ENCODE measurements around the gene SMARCB1.
A peak's percentile ranks its signal among the peaks of the same experiment; 100 is the strongest.

Gene SMARCB1

GRCh38 chr22:23786752-23787599 lies at the start of gene SMARCB1:
TSS of gene SMARCB1 (plus strand) at chr22:23786966. CDS start at chr22:23787170, 204 bp downstream.
- peak; percentile 87 for DNase-seq (ENCODE audit: low read depth)

GRCh38 chr22:23737696-23738095 lies 49.1 kb upstream of the SMARCB1 start:
- no peak for DNase-seq (ENCODE audit: low read depth)

GRCh38 chr22:23742505-23743264 lies 44.1 kb upstream of the SMARCB1 start:
- DNase-seq (ENCODE audit: low read depth): no peak

GRCh38 chr22:23743303-23743705 lies 43.5 kb upstream of the SMARCB1 start:
- no peak for DNase-seq (ENCODE audit: low read depth)

- DNase-seq (ENCODE audit: low read depth): no peak
Measured at GRCh38 chr22:23744001-23744400, 42.8 kb upstream of the SMARCB1 start.

GRCh38 chr22:23744485-23744884 lies 42.3 kb upstream of the SMARCB1 start:
- no peak for DNase-seq (ENCODE audit: low read depth)

GRCh38 chr22:23745791-23746190 lies 41.0 kb upstream of the SMARCB1 start:
- DNase-seq (ENCODE audit: low read depth): no peak

GRCh38 chr22:23749841-23750301 lies 36.9 kb upstream of the SMARCB1 start:
- DNase-seq (ENCODE audit: low read depth): peak; percentile 34

- no peak for DNase-seq (ENCODE audit: low read depth)
Measured at GRCh38 chr22:23750367-23750713, 36.4 kb upstream of the SMARCB1 start.

- peak; percentile 77 for DNase-seq (ENCODE audit: low read depth)
Measured at GRCh38 chr22:23750714-23751440, 35.9 kb upstream of the SMARCB1 start, which contains the start of gene ZNF70. TSS of gene ZNF70 (minus strand) at chr22:23751112. CDS start at chr22:23745140, 5,972 bp downstream.

GRCh38 chr22:23751441-23751996 lies 35.2 kb upstream of the SMARCB1 start:
- DNase-seq (ENCODE audit: low read depth): no peak

GRCh38 chr22:23752090-23752691 lies 34.6 kb upstream of the SMARCB1 start:
- no peak for DNase-seq (ENCODE audit: low read depth)

GRCh38 chr22:23752750-23753149 lies 34.0 kb upstream of the SMARCB1 start:
- no peak for DNase-seq (ENCODE audit: low read depth)

- no peak for DNase-seq (ENCODE audit: low read depth)
Measured at GRCh38 chr22:23753385-23753784, 33.4 kb upstream of the SMARCB1 start.

- no peak for DNase-seq (ENCODE audit: low read depth)
Measured at GRCh38 chr22:23754220-23754919, 32.4 kb upstream of the SMARCB1 start, which contains the start of gene VPREB3. TSS of gene VPREB3 (minus strand) at chr22:23754425. CDS start at chr22:23754363, 62 bp downstream.

GRCh38 chr22:23754980-23755636 lies 31.7 kb upstream of the SMARCB1 start:
- DNase-seq (ENCODE audit: low read depth): no peak

GRCh38 chr22:23755711-23756110 lies 31.1 kb upstream of the SMARCB1 start:
- DNase-seq (ENCODE audit: low read depth): no peak

GRCh38 chr22:23756891-23757290 lies 29.9 kb upstream of the SMARCB1 start:
- no peak for DNase-seq (ENCODE audit: low read depth)

GRCh38 chr22:23759566-23759965 lies 27.2 kb upstream of the SMARCB1 start:
- no peak for DNase-seq (ENCODE audit: low read depth)

- DNase-seq (ENCODE audit: low read depth): no peak
Measured at GRCh38 chr22:23760056-23760455, 26.7 kb upstream of the SMARCB1 start.

Measured in fibroblast of gingiva (primary cell).